H1 (cell line): ENCODE measurements around the gene DEFB129. TPM values are rescaled to one million over a fixed set of nuclear protein-coding genes. Genes with fewer than 3 reads are reported as not detected.

Experiments
- CTCF ChIA-PET: fragments of 300-600 bp; sonication (Branson Sonifier 250); formaldehyde crosslinking; loops from one replicate; lab custom pipeline; 2021; ENCODE audit not compliant: partially characterized antibody; lab: Charles Lee
- POLR2A ChIA-PET: fragments of 300-600 bp; sonication (Branson Sonifier 250); formaldehyde crosslinking; loops from one replicate; lab custom pipeline; 2021; ENCODE audit warnings: inconsistent platforms; ENCODE audit not compliant: partially characterized antibody; lab: Charles Lee
- DNase-seq, 2 experiments: peaks; one replicate each; pipeline versions ENCODE4 v3.0.0 to v3.0.0-alpha.2; 2010 to 2022; ENCODE audit warnings: low spot score in 2 of 2, low read depth in 1 of 2, mixed read lengths in 1 of 2
- FAIRE-seq: peaks from 2 replicates; lab custom pipeline; 2011; peaks lifted over from hg19 to GRCh38; lab: Jason Lieb, UNC
- H2AFZ ChIP-seq: 2 replicates; pipeline ENCODE4 v1.8.1; 2012; ENCODE audit warnings: low read length, inconsistent platforms
- H2AK5ac ChIP-seq: 2 replicates; pipeline ENCODE4 v1.6.1; 2013; ENCODE audit warnings: low read depth, low read length
- H2BK120ac ChIP-seq: replicated peaks from 2 replicates; pipeline ENCODE3; 2013; ENCODE audit warnings: low read depth, low read length, inconsistent platforms
- H2BK12ac ChIP-seq: 2 replicates; pipeline ENCODE4 v1.6.1; 2013; ENCODE audit warnings: low read depth, low read length
- H2BK15ac ChIP-seq: 2 replicates; pipeline ENCODE4 v1.6.1; 2013; ENCODE audit warnings: low read length
- H2BK20ac ChIP-seq: 2 replicates; pipeline ENCODE4 v1.6.1; 2013; ENCODE audit warnings: low read length
- H2BK5ac ChIP-seq: 2 replicates; pipeline ENCODE4 v1.6.1; 2013; ENCODE audit warnings: low read depth, low read length
- H3K14ac ChIP-seq: 2 replicates; pipeline ENCODE4 v1.6.1; 2013; ENCODE audit warnings: inconsistent platforms; ENCODE audit not compliant: insufficient read length
- H3K18ac ChIP-seq: 2 replicates; pipeline ENCODE4 v1.6.1; 2013; ENCODE audit warnings: low read length; ENCODE audit errors: extremely low read depth
- H3K23ac ChIP-seq: 2 replicates; pipeline ENCODE4 v1.6.1; 2013; ENCODE audit warnings: inconsistent platforms; ENCODE audit not compliant: insufficient read length
- H3K23me2 ChIP-seq: 2 replicates; pipeline ENCODE4 v1.6.1; 2013; ENCODE audit warnings: low read depth, low read length
- H3K27ac ChIP-seq: 2 replicates; pipeline ENCODE4 v1.6.1; 2011; ENCODE audit warnings: low read depth, low read length, inconsistent platforms
- H3K27me3 ChIP-seq, 4 experiments: replicated peaks in 1 of 4; 1 replicate in 1 of 4; 2 replicates in 3 of 4; pipeline versions ENCODE4 v1.6.1 to v1.8.1; 2011 to 2013; ENCODE audit warnings: low read length in 3 of 4, mild to moderate bottlenecking in 3 of 4, inconsistent platforms in 2 of 4, mixed read lengths in 2 of 4, moderate library complexity in 1 of 4; ENCODE audit not compliant: control insufficient read depth in 3 of 4, insufficient read depth in 3 of 4; ENCODE audit errors: extremely low read depth in 1 of 4
- H3K36me3 ChIP-seq, 4 experiments: 2 replicates each; pipeline versions ENCODE4 v1.6.1 to v1.8.1; 2011 to 2013; ENCODE audit warnings: mild to moderate bottlenecking in 4 of 4, low read length in 3 of 4, moderate library complexity in 2 of 4, control low read depth in 1 of 4, inconsistent platforms in 1 of 4; ENCODE audit not compliant: insufficient read depth in 4 of 4, control insufficient read depth in 2 of 4
- H3K4ac ChIP-seq: replicated peaks from 2 replicates; pipeline ENCODE3; 2013; ENCODE audit warnings: low read length, low read depth, mixed read lengths, inconsistent platforms; ENCODE audit not compliant: insufficient read length
- H3K4me1 ChIP-seq, 4 experiments: replicated peaks in 1 of 4; 1 replicate in 1 of 4; 2 replicates in 3 of 4; pipeline versions ENCODE4 v1.6.1 to v1.8.1; 2011 to 2013; ENCODE audit warnings: low read length in 3 of 4, inconsistent platforms in 2 of 4, mixed read lengths in 1 of 4; ENCODE audit not compliant: insufficient read depth in 4 of 4, control insufficient read depth in 3 of 4
- H3K4me2 ChIP-seq, 2 experiments: 2 replicates each; pipeline versions ENCODE4 v1.6.1 to v1.8.1; 2011 to 2013; ENCODE audit warnings: low read depth in 2 of 2, low read length in 2 of 2, control low read depth in 1 of 2, inconsistent platforms in 1 of 2, mild to moderate bottlenecking in 1 of 2; ENCODE audit not compliant: insufficient read depth in 1 of 2
- H3K4me3 ChIP-seq, 4 experiments: fragments of 200-600, 300-600 bp in 1 of 4; sonication (generic), shearing (Covaris generic), sonication (Bioruptor Twin) in 1 of 4; 2 replicates each; pipeline versions ENCODE4 v1.5.1 to v1.8.1; 2011 to 2016; ENCODE audit warnings: low read length in 4 of 4, low read depth in 3 of 4, control low read depth in 2 of 4, inconsistent platforms in 2 of 4, mild to moderate bottlenecking in 2 of 4, mixed read lengths in 1 of 4, moderate library complexity in 1 of 4; ENCODE audit not compliant: insufficient read depth in 2 of 4; ENCODE audit errors: extremely low read depth in 1 of 4
- H3K56ac ChIP-seq: replicated peaks from 2 replicates; pipeline ENCODE3; 2013; ENCODE audit warnings: low read depth, mild to moderate bottlenecking, mixed read lengths, low read length, inconsistent platforms; ENCODE audit not compliant: insufficient read length
- H3K79me1 ChIP-seq: 2 replicates; pipeline ENCODE4 v1.6.1; 2013; ENCODE audit warnings: low read depth, low read length, control low read depth
- H3K79me2 ChIP-seq, 2 experiments: 2 replicates each; pipeline versions ENCODE4 v1.6.1 to v1.8.1; 2012 to 2013; ENCODE audit warnings: low read length in 2 of 2, mild to moderate bottlenecking in 2 of 2, inconsistent platforms in 1 of 2; ENCODE audit not compliant: insufficient read depth in 2 of 2, control insufficient read depth in 1 of 2
- H3K9ac ChIP-seq, 4 experiments: replicated peaks in 1 of 4; 1 replicate in 1 of 4; 2 replicates in 3 of 4; pipeline versions ENCODE4 v1.6.1 to v1.8.1; 2011 to 2013; ENCODE audit warnings: low read depth in 3 of 4, low read length in 3 of 4, control low read depth in 2 of 4, mild to moderate bottlenecking in 2 of 4, moderate library complexity in 2 of 4, inconsistent platforms in 1 of 4; ENCODE audit errors: extremely low read depth in 1 of 4
- H3K9me3 ChIP-seq, 2 experiments: 2 replicates each; pipeline versions ENCODE4 v1.6.1 to v1.8.1; 2012 to 2013; ENCODE audit warnings: mild to moderate bottlenecking in 2 of 2, moderate library complexity in 2 of 2, control low read depth in 1 of 2, inconsistent platforms in 1 of 2, low read depth in 1 of 2, low read length in 1 of 2, mixed read lengths in 1 of 2; ENCODE audit not compliant: insufficient read depth in 2 of 2
- H4K20me1 ChIP-seq, 2 experiments: replicated peaks in 1 of 2; 2 replicates each; pipeline versions ENCODE3 to v1.8.1; 2011 to 2013; ENCODE audit warnings: inconsistent platforms in 2 of 2, low read length in 2 of 2, mild to moderate bottlenecking in 1 of 2; ENCODE audit not compliant: insufficient read depth in 2 of 2, control insufficient read depth in 1 of 2
- H4K5ac ChIP-seq: 2 replicates; pipeline ENCODE4 v1.6.1; 2013; ENCODE audit warnings: low read length, low read depth, mixed read lengths, inconsistent platforms; ENCODE audit not compliant: insufficient read length
- H4K8ac ChIP-seq: 2 replicates; pipeline ENCODE4 v1.8.0; 2013; ENCODE audit warnings: mild to moderate bottlenecking, moderate library complexity, low read length, inconsistent platforms; ENCODE audit not compliant: insufficient read depth; ENCODE audit errors: extremely low read depth
- H4K91ac ChIP-seq: replicated peaks from 2 replicates; pipeline ENCODE3; 2013; ENCODE audit warnings: low read length, mixed read lengths, inconsistent platforms; ENCODE audit not compliant: insufficient read length
- ATF3 ChIP-seq: IDR thresholded peaks from 2 replicates; pipeline ENCODE4 v1.6.1; 2011; ENCODE audit warnings: low read depth, mild to moderate bottlenecking, low read length; ENCODE audit not compliant: insufficient read depth
- RAD21 ChIP-seq, 2 experiments: IDR thresholded peaks in 1 of 2; conservative IDR thresholded peaks in 1 of 2; 2 replicates each; pipeline ENCODE4 v1.6.1; 2011; ENCODE audit warnings: low read depth in 2 of 2, low read length in 2 of 2, improper control_type of control experiment in 1 of 2, inconsistent platforms in 1 of 2, mild to moderate bottlenecking in 1 of 2, moderate library complexity in 1 of 2
- SAP30 ChIP-seq: fragments of 300-600 bp; sonication (generic); IDR thresholded peaks from 2 replicates; pipeline ENCODE4 v1.7.1; 2012; ENCODE audit warnings: low read length, moderate library complexity, mild to moderate bottlenecking, inconsistent platforms; ENCODE audit not compliant: insufficient read depth, insufficient replicate concordance
- TCF12 ChIP-seq: IDR thresholded peaks from 2 replicates; pipeline ENCODE4 v1.6.1; 2011; ENCODE audit warnings: low read depth, mild to moderate bottlenecking, low read length
- WGBS, 2 experiments: shearing (Covaris generic) in 1 of 2; methylation state at CpG; one replicate each; pipeline versions ENCODE4 v1.1.6 to v1.1.7; 2013 to 2015; ENCODE audit warnings: low lambda C conversion rate in 2 of 2, mixed read lengths in 2 of 2, inconsistent platforms in 1 of 2, low coverage in 1 of 2, missing lambda C conversion rate in 1 of 2; ENCODE audit not compliant: insufficient replicate concordance in 2 of 2, insufficient coverage in 1 of 2, insufficient read length in 1 of 2; ENCODE audit errors: extremely low coverage in 1 of 2, missing lambda C conversion rate in 1 of 2; 5-methylcytosine and 5-hydroxymethylcytosine counted together
- polyA plus RNA-seq, 7 experiments: library from polyadenylated mRNA; depleted of rRNA in 3 of 7; stranded (reverse) in 5 of 7; unstranded in 2 of 7; fragments of >200 nt in 5 of 7; fragments of 200-250 nt in 2 of 7; gene quantifications; 1 replicate in 5 of 7; 2 replicates in 1 of 7; 4 replicates in 1 of 7; pipeline versions ENCODE4 v1.2.1 to v1.2.3, GENCODE V29; 2011 to 2013; ENCODE audit warnings: missing spikeins in 2 of 7, mixed read lengths in 2 of 7
- total RNA-seq: library from RNA; stranded (reverse); fragmentation: NEBNext Ultra II Directional; extraction: Animal tissue kit (Norgen Biotek cat#: 25700); gene quantifications from 2 replicates; pipeline ENCODE4 v1.2.1, GENCODE V29; 2021

The DEFB129 gene
- total and polyA plus RNA-seq, 2 of the 8 experiments (the other 6 are each of a cell fraction or from before 2014, with no cell fraction given): not detected

DNA sequence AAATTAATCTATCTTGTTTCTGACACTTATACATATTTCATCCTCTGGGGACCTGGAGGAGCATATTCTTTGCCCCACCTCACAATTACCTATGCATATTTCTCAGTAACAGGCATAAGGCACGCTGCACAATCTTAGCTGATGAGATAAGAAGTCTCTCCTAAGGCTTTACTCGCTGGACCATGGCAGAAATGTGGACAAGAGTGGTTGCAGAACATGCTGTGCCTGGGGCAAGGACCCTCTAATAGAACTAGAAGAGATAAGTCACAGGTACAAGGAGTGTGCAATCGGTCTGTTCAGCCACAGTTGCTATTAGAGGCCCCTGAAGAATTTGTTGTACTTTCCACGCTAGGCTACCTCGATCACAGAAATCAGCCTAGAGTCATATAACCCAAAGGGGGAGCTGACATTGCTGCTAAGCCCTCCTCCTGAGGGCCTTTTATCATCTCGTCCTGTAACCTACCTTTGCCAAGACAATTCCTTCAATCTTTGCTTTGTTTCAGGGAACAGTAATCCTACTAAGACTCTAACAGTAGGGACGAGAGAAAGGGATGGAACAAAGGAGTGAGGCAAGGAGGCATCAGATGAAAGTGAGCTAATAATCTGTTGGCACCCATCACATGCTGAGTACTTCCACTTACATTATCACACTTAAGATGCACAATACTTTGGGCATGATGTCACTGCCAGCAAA lies 16.1 kb upstream of the DEFB129 start:
- TF ChIP-seq TCF12 (no peak), ATF3 (no peak), RAD21 (IDR thresholded peaks at IDR 0.05 in 1 of 2, conservative IDR thresholded peaks at IDR 0.05 in 1 of 2; ENCODE audit: low read depth in 2 of 2, low read length in 2 of 2) (no peak), SAP30 (no peak)
- TF ChIP-seq, all 59 proteins: peak for 0
- Histone ChIP-seq H2AFZ (no peak overlapping the region), H2BK20ac (no peak overlapping the region), H2AK5ac (no peak overlapping the region), H3K14ac (no peak overlapping the region), H4K5ac (no peak overlapping the region), H3K18ac (no peak overlapping the region), H4K91ac (no peak overlapping the region), H3K23ac (no peak overlapping the region), H3K9ac (no peak overlapping the region), H2BK120ac (no peak overlapping the region), H2BK12ac (no peak overlapping the region), H4K20me1 (no peaks in the 10 kb centered on the region), H3K36me3 (no peaks in the 10 kb centered on the region), H3K79me1 (no peaks in the 10 kb centered on the region), H3K4me3 (no peak overlapping the region), H3K79me2 (no peaks in the 10 kb centered on the region), H3K27ac (no peak overlapping the region), H3K4me2 (no peak overlapping the region), H3K4ac (no peak overlapping the region), H3K4me1 (no peaks in the 10 kb centered on the region), H2BK15ac (no peak overlapping the region), H3K56ac (no peak overlapping the region), H3K23me2 (no peaks in the 10 kb centered on the region), H3K27me3 (peaks cover 0 to 5% (median 1%) of the 10 kb centered on the region in 4 experiments; a peak in 4 of 7 replicates), H4K8ac (no peak overlapping the region), H2BK5ac (no peak overlapping the region), H3K9me3 (peaks cover 0 to 2% of the 10 kb centered on the region in 2 experiments; a peak in 2 of 4 replicates)
- CTCF ChIA-PET: interaction anchor here (1.0 to 1.2 kb wide), 3 partner anchors 8 to 55 kb away, joined by 3 to 5 read pairs (median 4); no protein-coding TSS in a partner anchor
- FAIRE-seq (no peak), DNase-seq (no peak)
- POLR2A ChIA-PET: no interaction called here
- 51% methylated on average over 7 of the region's 7 CpGs; no CpG with 5 or more reads in 1 of the 2 experiments for WGBS, 2 experiments
